H1 (cell line): ENCODE data around the gene RPL6. TPM values are rescaled to one million over a fixed set of nuclear protein-coding genes. Genes with fewer than 3 reads are reported as not detected.

Experiments
- BRCA1 ChIP-seq: IDR thresholded peaks from 2 replicates; pipeline ENCODE4 v1.6.1; 2012; ENCODE audit warnings: low read depth, low read length, improper control_type of control experiment
- GTF2F1 ChIP-seq: IDR thresholded peaks from 2 replicates; pipeline ENCODE4 v1.6.1; 2012; ENCODE audit warnings: low read depth, low read length, improper control_type of control experiment, borderline replicate concordance
- KDM1A ChIP-seq: fragments of 200-600, 300-600 bp; sonication (generic); IDR thresholded peaks from 2 replicates; pipeline ENCODE4 v1.7.1; 2016; ENCODE audit warnings: mild to moderate bottlenecking, low read length, borderline replicate concordance
- RFX5 ChIP-seq: IDR thresholded peaks from 2 replicates; pipeline ENCODE4 v1.6.1; 2011; ENCODE audit warnings: low read depth, low read length, improper control_type of control experiment, borderline replicate concordance
- SP1 ChIP-seq: IDR thresholded peaks from 2 replicates; pipeline ENCODE4 v1.6.1; 2011; ENCODE audit warnings: low read depth, low read length
- TEAD4 ChIP-seq: IDR thresholded peaks from 2 replicates; pipeline ENCODE4 v1.6.1; 2012; ENCODE audit warnings: low read depth, low read length, inconsistent platforms, mixed read lengths
- polyA plus RNA-seq, 7 experiments: library from polyadenylated mRNA; depleted of rRNA in 3 of 7; stranded (reverse) in 5 of 7; unstranded in 2 of 7; fragments of >200 nt in 5 of 7; fragments of 200-250 nt in 2 of 7; gene quantifications; 1 replicate in 5 of 7; 2 replicates in 1 of 7; 4 replicates in 1 of 7; pipeline versions ENCODE4 v1.2.1 to v1.2.3, GENCODE V29; 2011 to 2013; ENCODE audit warnings: missing spikeins in 2 of 7, mixed read lengths in 2 of 7
- total RNA-seq: library from RNA; stranded (reverse); fragmentation: NEBNext Ultra II Directional; extraction: Animal tissue kit (Norgen Biotek cat#: 25700); gene quantifications from 2 replicates; pipeline ENCODE4 v1.2.1, GENCODE V29; 2021
- TF ChIP-seq, protein P1 (sequence below): fragments of 300-600 bp; sonication (generic); IDR thresholded peaks from 2 replicates; pipeline ENCODE4 v1.7.1; 2012; ENCODE audit warnings: low read length, moderate library complexity, mild to moderate bottlenecking, inconsistent platforms; ENCODE audit not compliant: insufficient replicate concordance
- TF ChIP-seq, protein P2 (sequence below): IDR thresholded peaks from 2 replicates; pipeline ENCODE4 v1.6.1; 2012; ENCODE audit warnings: low read length, inconsistent platforms

RPL6 gene
- total and polyA plus RNA-seq, 2 of the 8 experiments (the other 6 are each of a cell fraction or from before 2014, with no cell fraction given), result 1,073 to 1,643 TPM

GRCh38 chr12:112381883-112382796 lies 27.3 kb downstream of the RPL6 start, which contains the start of gene HECTD4 (continued):
- TF ChIP-seq, protein P1, sequence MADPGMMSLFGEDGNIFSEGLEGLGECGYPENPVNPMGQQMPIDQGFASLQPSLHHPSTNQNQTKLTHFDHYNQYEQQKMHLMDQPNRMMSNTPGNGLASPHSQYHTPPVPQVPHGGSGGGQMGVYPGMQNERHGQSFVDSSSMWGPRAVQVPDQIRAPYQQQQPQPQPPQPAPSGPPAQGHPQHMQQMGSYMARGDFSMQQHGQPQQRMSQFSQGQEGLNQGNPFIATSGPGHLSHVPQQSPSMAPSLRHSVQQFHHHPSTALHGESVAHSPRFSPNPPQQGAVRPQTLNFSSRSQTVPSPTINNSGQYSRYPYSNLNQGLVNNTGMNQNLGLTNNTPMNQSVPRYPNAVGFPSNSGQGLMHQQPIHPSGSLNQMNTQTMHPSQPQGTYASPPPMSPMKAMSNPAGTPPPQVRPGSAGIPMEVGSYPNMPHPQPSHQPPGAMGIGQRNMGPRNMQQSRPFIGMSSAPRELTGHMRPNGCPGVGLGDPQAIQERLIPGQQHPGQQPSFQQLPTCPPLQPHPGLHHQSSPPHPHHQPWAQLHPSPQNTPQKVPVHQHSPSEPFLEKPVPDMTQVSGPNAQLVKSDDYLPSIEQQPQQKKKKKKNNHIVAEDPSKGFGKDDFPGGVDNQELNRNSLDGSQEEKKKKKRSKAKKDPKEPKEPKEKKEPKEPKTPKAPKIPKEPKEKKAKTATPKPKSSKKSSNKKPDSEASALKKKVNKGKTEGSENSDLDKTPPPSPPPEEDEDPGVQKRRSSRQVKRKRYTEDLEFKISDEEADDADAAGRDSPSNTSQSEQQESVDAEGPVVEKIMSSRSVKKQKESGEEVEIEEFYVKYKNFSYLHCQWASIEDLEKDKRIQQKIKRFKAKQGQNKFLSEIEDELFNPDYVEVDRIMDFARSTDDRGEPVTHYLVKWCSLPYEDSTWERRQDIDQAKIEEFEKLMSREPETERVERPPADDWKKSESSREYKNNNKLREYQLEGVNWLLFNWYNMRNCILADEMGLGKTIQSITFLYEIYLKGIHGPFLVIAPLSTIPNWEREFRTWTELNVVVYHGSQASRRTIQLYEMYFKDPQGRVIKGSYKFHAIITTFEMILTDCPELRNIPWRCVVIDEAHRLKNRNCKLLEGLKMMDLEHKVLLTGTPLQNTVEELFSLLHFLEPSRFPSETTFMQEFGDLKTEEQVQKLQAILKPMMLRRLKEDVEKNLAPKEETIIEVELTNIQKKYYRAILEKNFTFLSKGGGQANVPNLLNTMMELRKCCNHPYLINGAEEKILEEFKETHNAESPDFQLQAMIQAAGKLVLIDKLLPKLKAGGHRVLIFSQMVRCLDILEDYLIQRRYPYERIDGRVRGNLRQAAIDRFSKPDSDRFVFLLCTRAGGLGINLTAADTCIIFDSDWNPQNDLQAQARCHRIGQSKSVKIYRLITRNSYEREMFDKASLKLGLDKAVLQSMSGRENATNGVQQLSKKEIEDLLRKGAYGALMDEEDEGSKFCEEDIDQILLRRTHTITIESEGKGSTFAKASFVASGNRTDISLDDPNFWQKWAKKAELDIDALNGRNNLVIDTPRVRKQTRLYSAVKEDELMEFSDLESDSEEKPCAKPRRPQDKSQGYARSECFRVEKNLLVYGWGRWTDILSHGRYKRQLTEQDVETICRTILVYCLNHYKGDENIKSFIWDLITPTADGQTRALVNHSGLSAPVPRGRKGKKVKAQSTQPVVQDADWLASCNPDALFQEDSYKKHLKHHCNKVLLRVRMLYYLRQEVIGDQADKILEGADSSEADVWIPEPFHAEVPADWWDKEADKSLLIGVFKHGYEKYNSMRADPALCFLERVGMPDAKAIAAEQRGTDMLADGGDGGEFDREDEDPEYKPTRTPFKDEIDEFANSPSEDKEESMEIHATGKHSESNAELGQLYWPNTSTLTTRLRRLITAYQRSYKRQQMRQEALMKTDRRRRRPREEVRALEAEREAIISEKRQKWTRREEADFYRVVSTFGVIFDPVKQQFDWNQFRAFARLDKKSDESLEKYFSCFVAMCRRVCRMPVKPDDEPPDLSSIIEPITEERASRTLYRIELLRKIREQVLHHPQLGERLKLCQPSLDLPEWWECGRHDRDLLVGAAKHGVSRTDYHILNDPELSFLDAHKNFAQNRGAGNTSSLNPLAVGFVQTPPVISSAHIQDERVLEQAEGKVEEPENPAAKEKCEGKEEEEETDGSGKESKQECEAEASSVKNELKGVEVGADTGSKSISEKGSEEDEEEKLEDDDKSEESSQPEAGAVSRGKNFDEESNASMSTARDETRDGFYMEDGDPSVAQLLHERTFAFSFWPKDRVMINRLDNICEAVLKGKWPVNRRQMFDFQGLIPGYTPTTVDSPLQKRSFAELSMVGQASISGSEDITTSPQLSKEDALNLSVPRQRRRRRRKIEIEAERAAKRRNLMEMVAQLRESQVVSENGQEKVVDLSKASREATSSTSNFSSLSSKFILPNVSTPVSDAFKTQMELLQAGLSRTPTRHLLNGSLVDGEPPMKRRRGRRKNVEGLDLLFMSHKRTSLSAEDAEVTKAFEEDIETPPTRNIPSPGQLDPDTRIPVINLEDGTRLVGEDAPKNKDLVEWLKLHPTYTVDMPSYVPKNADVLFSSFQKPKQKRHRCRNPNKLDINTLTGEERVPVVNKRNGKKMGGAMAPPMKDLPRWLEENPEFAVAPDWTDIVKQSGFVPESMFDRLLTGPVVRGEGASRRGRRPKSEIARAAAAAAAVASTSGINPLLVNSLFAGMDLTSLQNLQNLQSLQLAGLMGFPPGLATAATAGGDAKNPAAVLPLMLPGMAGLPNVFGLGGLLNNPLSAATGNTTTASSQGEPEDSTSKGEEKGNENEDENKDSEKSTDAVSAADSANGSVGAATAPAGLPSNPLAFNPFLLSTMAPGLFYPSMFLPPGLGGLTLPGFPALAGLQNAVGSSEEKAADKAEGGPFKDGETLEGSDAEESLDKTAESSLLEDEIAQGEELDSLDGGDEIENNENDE, result no peak
- TF ChIP-seq, protein P2, sequence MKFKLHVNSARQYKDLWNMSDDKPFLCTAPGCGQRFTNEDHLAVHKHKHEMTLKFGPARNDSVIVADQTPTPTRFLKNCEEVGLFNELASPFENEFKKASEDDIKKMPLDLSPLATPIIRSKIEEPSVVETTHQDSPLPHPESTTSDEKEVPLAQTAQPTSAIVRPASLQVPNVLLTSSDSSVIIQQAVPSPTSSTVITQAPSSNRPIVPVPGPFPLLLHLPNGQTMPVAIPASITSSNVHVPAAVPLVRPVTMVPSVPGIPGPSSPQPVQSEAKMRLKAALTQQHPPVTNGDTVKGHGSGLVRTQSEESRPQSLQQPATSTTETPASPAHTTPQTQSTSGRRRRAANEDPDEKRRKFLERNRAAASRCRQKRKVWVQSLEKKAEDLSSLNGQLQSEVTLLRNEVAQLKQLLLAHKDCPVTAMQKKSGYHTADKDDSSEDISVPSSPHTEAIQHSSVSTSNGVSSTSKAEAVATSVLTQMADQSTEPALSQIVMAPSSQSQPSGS, result no peak
- TF ChIP-seq TEAD4 (no peak), GTF2F1 (no peak), SP1 (0 out of 2 replicates have a peak, but pooled peaks have one; percentile 52), KDM1A (0 out of 2 replicates have a peak, but pooled peaks have one; percentile 46), BRCA1 (no peak), RFX5 (no peak)
